Daoy (cell line): Measurements from ENCODE around the gene RNASE13. TPM values are rescaled to one million over a fixed set of nuclear protein-coding genes. Genes with fewer than 3 reads are reported as not detected.

Source experiments
- DNase-seq: peaks from one replicate; pipeline ENCODE4 v3.0.0-alpha.2; 2015; ENCODE audit warnings: low read depth
- total RNA-seq: library from RNA; depleted of rRNA; stranded (reverse); fragments of >200 nt; shearing (Covaris generic); gene quantifications from 2 replicates; pipeline ENCODE4 v1.2.3, GENCODE V29; 2014

Gene RNASE13
- total RNA-seq, 1 experiment from 2014 or later = not detected

DNA sequence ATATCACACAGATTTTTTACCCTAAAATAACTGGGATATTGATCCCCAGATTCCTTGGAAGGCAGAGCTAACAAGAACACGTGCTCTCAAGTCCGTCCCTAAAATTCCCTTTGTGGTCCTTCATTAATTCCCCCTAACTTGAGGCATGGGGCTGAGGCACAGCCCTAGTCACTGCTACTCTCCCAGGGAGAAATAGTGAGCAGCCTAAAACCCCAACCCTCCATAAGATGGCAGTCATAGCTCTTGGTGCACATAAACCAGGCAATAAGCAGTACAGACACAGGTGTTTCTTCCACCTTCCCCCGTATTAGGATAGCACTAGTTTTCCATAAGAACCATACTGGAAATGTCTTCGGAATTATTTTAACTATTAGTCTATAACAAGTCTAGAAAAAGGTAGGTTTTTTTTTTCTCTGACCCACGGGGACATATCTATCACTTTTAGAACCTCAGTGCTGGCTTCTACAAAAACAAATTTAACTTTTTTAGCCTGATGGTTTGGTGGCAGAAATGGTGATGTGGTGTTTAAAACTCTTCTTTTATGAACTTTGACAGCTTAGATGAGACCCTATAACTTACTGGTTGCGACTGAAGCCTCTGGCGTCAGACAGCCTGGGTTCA is 32.4 kb upstream of the RNASE13 start:
- DNase-seq = no peak

DNA sequence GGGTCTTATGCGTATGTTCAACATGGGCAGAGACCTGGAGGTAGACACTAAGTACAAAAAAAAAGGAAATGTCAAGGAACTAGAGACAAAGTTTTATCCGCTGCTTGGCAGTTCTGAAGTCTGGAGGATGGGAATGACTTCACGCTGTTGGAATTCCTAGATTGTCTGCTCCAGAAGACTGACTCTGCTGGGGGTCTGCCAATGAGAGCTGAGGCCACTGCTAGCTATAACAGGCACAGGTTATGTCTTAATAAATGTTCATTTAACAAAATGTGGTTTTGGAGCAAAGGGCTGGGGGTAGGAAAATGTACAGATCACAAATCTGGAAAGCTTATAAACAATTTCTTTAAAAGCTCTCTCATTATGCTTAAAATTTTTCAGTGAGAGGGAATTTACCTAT is 28.9 kb upstream of the RNASE13 start:
- peak; percentile 93 for DNase-seq

DNA sequence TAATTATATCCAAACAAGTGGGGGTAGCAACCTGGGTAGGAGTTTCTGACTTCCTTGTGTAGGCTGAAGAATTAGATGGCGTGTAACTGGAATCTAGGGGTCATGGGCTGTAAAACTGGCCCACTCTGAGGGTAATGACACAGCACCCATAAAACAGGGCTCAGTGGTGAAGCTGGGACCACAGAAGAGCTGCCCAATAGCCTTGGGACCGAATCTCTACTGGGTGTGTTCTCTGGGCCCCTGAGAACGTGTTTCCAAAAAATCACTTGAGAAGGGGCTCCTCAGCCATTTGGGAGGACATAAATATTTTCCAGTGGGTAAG is 26.7 kb upstream of the RNASE13 start:
- DNase-seq = no peak

DNA sequence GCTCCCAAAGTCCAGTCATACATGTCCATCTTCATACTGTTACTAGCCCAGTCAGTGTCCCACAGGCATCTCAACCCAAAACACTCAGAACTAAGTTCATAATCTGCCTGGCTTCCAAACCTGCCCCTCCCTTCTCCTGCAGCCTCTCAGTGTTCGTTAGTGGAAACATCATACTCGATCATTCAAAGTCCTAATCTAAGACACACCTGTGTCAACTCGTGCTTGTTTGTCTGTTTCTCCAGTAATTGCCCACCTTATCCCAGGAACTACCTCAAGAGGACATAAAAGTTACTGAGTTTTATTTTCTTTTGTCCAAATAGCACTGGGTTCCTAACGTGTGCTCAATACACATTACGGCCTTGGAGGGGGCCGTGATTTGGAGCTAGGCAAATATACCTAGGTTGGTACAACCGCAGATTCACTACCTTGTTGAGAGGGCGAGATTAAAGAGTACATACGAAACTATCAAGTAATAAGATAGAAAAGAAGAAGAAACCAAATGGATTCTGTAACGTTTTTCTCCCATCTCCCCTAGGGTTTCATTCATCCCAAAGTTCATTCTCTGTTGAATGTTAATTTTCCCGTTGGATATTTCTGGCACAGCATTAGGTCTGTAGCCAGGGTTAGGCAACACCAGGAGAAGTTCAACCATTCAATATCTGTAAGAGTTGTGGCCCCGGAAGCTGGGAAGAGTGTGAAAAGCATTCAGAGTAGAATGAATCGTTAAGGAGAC is 26.2 kb upstream of the RNASE13 start:
- no peak for DNase-seq

DNA sequence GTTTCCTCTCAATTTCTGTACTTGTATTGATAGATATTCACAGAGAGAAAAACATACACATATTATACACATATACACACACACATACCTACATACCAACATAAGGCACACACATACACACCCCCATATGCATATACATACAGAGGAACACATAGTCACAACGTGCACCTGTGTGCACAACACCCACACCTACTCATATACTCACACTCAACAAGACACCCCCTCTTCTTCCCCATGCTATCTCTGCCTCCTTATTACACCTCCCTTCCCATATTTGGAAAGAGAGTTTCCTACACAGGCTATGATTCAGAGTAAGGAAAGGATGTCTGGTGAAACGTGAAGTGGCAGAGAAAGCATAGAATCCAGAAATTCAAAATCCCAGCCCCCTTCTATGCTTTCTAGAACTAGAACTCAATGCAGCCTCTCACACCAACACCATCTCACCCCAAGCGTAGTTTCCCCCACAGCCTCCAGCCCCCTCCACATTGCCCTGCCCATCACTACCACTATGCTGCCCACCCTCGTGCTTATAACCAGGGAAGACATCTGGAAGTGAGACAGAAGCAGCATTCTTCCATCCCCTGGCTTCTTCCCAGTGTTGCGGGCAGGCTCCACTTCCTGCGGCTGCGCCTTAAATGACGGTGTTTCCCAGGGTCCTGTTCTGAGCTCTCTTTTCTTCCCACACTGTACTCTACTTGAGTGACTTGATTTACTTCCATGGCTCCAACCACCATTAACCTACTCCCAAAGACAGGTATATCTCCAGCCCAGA is 25.4 kb upstream of the RNASE13 start:
- DNase-seq = peak; percentile 52

DNA sequence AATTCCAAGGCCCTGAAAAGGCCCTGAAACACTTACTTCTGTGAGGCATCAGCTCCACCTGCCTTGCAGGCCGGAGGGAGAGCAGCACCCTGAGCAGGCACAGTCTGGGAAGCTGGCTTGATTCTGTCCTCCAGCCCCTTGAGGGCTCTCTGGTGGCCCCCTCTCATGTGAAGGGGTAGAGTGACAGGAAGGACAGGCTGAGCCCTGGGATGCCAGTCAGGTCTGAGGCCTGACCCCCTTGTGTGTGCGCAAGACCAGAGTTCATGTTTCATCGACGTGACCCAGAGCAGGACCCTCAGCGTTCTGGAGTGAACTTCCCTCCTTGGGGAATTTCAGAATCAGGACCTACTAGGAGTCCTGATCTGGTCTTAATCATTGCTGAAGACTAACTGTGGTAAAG is 24.3 kb upstream of the RNASE13 start:
- DNase-seq = no peak

DNA sequence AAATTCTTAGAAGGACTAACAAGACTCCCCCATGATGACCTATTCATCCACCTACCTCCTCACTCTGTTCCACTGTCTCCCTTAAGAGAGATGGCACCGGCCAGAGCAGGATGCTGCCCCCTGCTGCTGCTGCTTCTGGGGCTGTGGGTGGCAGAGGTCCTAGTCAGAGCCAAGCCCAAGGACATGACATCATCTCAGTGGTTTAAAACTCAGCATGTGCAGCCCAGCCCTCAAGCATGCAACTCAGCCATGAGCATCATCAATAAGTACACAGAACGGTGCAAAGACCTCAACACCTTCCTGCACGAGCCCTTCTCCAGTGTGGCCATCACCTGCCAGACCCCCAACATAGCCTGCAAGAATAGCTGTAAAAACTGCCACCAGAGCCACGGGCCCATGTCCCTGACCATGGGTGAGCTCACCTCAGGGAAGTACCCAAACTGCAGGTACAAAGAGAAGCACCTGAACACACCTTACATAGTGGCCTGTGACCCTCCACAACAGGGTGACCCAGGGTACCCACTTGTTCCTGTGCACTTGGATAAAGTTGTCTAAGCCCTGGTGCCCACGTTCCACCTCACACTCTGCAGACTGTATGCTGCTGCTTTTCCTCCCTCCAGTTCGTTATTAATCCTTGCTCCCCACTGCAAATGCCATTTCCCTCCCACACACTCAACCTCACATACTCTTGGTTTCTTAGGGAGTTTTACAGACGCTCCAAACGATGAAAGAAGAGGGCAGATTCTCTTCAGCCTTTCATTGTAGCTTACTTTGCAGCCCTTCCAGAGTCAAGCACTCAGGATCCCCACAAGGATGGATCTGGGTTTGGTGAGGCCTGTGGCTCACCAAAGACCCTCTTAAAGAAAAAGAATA is 23.4 kb upstream of the RNASE13 start, which contains the start of gene RNASE8:
RNASE8 (plus strand) TSS at position 20 of the 873 bp plus-strand sequence; CDS start at position 91, 71 bp downstream.
- peak; percentile 72 for DNase-seq

DNA sequence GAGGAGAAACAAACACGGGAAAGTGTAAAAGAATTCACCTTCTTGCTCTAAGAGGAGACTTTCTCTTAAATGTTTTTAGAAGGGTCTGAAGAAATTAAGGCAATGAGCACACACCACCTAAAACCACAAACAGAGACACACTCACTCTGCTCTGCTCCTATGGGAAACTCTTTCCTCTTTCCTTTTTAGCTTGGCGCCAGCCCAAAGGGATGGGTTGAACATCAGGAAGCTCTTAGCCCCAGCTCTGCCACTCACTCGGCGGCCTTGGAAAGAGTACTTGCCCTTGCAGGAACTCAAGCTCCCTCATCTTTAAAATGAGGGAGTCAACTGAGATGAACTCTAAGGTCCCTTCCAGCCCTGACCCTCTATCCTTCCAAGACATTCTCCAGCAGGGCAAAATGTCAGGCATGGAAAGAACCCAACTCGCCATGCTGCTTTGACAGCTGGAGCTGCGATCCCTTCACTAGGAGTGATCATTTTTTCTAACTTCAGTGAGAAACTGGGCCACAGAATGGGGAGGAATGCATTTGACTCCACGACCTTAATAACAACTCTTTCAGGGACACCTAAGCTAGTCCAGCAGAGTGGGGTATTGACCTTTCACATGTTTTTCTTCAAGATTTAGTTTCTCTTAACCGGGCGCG is 22.0 kb upstream of the RNASE13 start:
- peak; percentile 82 for DNase-seq

DNA sequence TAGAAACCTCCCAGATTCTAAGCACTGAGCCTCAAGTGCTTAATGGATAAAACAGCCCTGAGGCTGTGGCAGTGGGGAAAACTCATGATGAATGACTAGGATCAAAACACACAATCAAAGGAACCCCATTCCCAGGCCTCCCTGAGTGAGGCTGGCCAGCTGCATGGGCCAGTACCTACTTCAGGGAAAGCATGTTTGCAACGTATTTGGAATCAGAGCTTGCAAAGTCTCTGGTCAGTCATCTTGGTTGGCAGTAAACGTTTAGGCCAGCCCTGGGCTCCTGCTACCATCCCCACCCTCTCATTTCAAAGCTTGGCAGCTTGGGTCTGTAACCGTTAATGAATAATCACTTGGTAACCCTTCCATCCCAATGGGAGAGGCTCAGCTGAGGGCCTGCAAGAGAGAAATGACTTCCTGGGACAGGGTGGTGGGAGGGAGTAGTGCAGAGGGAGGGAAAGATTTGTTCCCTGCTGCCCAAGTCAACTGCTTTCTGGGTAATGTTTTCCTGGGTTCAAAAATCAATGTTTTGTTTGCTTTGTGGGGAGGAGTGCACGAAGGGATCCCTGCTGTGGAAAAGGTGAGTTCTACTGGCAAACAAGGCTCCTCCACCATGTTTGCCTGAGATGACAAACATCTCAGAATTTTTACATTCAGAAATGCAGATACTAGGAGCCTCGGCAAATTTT is 21.0 kb upstream of the RNASE13 start:
- no peak for DNase-seq

DNA sequence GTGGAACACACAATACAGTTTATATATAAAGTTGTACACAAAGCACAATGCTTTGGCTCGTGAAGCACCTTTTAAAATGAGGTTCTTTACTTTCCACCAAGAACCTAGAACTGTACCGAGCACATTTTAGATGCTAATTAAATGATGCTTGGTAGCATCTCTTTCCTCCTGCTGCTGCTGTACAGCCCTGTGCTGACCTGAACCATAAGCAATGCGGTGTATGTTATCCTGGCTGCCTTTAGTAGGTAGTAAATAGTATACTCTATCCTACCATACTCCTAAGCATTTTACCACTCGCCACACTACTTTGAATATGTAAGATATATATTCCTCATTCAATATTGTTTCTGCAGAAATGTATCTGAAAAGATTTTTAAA is 20.1 kb upstream of the RNASE13 start:
- no peak for DNase-seq

DNA sequence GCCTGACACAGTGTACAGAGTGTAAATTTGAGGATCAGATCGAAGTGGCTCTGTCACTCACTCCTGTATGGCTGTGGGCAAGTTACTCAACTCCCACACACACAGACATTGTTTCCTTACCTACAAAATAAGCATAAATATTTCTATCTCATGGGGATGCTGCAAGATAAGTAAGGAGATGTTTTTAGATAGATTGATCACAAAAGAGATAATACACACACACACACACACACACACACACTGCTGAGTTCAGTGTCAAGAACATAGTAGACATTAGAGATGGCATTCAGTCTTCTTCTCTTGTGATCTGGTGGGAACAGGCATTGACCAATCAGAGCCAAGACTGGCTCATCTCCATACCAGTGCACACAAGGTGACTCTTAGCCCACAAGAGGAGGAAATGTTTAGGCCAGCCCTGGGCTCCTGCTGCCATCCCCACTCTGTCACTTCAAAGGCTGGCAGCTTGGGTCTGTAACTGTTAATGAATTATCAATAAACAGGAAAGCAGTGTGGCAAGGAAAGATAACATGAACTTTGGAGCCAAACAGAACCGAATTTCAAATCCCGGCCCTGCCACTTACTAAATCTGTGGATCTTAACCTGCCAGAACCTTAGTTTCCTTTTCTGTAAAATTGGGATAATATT is 19.6 kb upstream of the RNASE13 start:
- no peak for DNase-seq

DNA sequence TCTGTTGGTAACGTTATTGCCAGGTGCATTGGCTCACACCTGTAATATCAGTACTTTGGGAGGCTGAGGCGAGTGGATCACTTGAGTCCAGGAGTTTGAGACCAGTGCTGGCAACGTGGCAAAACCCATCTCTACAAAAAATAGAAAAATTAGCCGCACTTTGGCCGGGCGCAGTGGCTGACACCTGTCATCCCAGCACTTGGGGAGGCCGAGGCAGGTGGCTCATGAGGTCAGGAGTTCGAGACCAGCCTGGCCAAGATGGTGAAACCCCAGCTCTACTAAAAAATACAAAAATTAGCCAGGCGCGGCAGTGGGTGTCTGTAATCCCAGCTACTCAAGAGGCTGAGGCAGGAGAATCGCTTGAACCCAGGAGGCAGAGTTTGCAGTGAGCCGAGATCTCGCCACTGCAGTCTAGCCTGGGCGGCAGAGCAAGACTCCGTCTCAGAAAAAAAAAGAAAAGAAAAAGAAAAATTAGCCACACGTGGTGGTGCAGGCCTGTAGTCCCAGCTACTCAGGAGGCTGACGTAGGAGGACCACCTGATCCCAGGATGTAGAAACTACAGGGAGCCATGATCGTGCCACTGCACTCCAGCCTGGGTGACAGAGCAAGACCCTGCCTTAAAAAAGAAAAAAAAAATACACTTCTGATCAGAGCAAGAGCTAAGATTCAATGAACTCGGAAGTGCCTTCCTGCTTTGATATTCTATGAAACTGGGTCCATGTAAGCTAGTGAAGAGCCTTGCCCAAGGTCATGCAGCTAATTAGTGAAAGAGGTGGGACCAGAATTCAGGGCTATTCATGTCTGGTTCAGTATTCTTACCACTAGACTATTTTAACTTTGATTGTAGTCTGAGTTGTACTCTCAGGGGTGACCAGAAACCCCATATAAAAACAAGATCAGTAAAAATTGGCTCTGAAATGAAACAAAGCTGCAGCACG is 18.8 kb upstream of the RNASE13 start:
- DNase-seq = no peak

DNA sequence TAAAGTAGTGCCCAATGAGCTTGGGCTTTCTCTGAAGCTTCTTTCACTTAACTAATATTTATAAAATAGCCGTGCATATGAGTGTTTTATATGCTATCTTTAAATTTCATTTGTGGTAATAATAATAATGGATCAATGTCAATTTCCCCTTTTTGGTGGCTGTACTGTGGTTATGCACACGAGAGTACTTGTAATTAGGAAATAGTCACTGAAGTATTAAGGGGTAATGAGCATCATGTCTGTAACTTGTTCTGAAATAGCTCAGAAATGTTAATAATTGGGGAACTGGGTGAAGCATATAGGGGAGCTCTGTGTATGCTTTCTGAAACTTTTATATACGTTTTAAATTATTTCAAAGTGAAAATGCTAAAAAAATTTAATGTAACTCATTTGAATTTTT is 16.0 kb upstream of the RNASE13 start:
- no peak for DNase-seq

DNA sequence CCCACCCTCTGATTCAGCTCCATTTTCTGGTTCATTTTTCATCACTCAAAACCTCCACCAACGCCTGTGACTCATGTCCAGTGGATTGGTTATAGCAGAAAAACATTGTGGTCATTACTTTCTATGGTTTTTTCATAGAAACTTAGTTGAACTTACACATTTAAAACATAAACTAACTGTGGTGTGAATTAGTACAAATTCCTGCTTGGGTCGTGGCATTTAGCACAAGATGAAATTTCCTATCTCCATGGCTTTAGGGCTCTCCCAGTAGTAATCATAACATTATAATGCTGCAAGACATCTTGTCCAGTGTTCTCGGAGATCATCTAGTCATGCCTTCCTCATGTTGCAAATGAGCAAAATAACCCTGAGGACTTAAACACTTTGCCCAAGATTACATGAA is 14.7 kb upstream of the RNASE13 start:
- peak; percentile 52 for DNase-seq

DNA sequence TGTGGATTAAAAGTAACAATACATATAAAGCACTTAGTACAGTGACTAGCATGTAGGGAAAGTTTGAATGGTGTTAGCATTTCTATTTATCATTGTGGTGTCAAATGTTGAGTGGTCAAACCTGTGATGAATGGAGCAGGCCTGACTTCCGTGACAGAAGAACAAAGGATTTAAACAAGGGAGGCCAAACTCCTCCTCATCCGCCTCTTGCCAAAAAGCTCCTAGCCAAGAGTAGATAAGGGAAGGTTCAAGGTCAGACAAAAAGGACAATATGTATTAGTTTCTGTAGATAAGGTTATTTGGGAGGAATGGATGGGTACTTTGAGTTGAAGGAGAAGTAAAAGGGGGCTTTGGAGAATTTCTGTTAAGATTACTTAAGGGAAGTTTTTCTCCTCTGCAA is 14.0 kb upstream of the RNASE13 start:
- no peak for DNase-seq

DNA sequence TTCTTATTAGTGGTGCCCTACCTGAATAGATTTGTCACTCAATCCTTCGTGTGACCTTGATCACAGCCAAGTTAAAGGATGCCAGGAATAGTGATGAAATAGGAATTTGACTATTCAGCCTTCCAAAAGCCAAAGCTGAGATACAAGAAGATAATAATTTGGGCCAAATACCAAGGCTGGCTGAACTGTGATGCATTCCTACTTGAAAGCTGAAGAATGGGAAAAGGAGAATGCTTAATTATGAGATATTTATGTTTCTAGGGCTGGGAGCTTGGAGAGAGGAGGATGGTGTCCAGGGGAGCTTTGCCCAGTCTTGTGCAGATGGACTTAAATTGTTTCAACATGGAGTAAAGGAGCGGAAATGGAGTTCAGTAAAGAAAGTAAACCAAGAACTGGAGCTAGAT is 12.8 kb upstream of the RNASE13 start:
- DNase-seq = no peak

DNA sequence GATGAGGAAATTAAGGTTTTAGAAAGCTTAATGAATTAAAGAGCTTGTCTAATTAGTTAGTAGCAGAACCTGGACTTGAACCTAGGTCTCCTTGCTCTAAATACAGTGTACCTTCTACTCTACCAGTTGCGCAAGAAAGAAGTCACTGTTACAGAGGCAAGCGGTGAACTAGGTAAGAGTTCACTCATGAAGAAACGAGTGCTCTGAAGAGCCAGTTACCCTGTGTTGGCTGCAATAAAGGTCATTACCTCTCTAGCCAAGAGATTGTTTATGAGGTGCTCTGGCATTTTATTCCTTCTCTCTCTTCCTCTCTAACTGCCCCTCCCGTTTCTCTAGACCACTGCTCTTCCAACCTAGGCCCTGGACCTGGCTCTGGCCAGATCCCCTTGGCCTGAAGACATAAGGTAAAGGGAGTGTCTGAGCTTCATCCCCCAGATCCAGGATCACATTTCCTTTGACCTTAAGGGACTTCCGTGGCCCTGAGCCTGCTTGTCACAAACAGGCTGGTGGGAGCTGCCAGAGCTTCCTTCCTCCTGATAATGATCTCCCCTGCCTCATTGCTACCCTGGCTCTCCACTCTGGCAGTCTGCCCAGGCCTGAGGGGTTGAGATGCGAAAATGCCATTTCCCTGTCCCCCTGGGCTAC is 9.5 kb upstream of the RNASE13 start:
- DNase-seq = no peak

DNA sequence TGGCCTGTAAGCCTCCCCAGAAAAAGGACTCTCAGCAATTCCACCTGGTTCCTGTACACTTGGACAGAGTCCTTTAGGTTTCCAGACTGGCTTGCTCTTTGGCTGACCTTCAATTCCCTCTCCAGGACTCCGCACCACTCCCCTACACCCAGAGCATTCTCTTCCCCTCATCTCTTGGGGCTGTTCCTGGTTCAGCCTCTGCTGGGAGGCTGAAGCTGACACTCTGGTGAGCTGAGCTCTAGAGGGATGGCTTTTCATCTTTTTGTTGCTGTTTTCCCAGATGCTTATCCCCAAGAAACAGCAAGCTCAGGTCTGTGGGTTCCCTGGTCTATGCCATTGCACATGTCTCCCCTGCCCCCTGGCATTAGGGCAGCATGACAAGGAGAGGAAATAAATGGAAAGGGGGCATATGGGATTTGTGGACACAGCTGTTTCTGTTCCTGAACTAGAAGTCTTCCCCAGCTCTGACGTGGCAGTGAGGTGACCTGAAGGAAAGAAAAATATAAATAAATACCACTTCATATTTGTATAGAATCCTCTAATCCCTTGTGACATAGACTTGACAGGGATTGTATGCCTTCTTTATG is 8.9 kb upstream of the RNASE13 start:
- DNase-seq = no peak
